Neuron (in vitro differentiated cells): ENCODE measurements around the gene UBE2L6.

ENCODE experiments used
- H2AFZ ChIP-seq: one replicate; pipeline ENCODE4 v1.6.1; 2013; ENCODE audit warnings: low read depth, mild to moderate bottlenecking, inconsistent platforms, low read length, moderate library complexity
- H3K27me3 ChIP-seq: one replicate; pipeline ENCODE4 v1.6.1; 2013; ENCODE audit warnings: low read length; ENCODE audit not compliant: insufficient read depth
- H3K36me3 ChIP-seq: one replicate; pipeline ENCODE4 v1.6.1; 2013; ENCODE audit warnings: low read length; ENCODE audit not compliant: insufficient read depth
- H3K4me1 ChIP-seq: one replicate; pipeline ENCODE4 v1.6.1; 2013; ENCODE audit warnings: low read length; ENCODE audit not compliant: insufficient read depth
- H3K4me3 ChIP-seq: 2 replicates; pipeline ENCODE4 v1.5.1; 2013; ENCODE audit warnings: mild to moderate bottlenecking, low read length, moderate library complexity
- H3K9me3 ChIP-seq: one replicate; pipeline ENCODE4 v1.6.1; 2013; ENCODE audit warnings: low read length

UBE2L6 gene

DNA sequence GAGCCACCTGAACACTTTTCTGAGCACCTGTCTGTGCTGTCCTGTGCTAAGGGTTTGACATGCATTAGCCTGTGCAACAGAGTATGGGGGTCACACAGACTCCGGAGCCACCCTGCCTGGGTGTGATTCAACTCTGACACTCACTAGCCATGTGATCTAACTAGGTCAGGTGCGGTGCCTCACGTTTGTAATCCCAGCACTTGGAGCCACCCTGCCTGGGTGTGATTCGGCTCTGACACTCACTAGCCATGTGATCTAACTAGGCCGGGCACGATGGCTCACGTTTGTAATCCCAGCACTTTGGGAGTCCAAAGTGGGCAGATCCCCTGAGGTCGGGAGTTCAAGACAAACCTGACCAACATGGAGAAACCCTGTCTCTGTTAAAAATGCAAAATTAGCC, 11.4 kb downstream of the UBE2L6 start:
- H3K36me3 ChIP-seq = peaks cover 83% of the 10 kb centered on the region
- H3K27me3 ChIP-seq = no peaks in the 10 kb centered on the region
- H2AFZ ChIP-seq = no peak overlapping the region
- H3K4me3 ChIP-seq = no peak overlapping the region
- H3K9me3 ChIP-seq = no peaks in the 10 kb centered on the region
- no peaks in the 10 kb centered on the region for H3K4me1 ChIP-seq

DNA sequence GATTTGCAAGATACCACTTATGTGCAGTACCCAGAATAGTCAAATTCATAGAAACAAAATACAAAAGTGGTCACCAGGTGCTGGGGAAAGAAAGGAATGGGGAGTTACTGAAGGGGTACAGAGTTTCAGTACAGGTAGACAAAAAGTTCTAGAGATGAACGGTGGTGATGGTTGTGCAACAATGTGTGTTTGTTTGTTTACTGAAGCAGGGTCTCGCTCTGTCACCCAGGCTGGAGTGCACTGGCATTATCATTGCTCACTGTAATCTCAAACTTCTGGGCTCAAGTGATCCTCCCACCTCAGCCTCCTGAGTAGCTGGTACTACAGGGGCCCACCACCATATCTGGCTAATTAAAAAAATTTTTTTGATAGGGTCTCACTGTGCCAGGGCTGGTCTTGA, 12.1 kb downstream of the UBE2L6 start:
- Histone ChIP-seq H3K4me3 (no peak overlapping the region), H3K27me3 (no peaks in the 10 kb centered on the region), H3K4me1 (no peaks in the 10 kb centered on the region), H3K36me3 (peaks cover 88% of the 10 kb centered on the region), H2AFZ (no peak overlapping the region), H3K9me3 (no peaks in the 10 kb centered on the region)

GRCh38 chr11:57552479-57552878, 15.0 kb downstream of the UBE2L6 start:
- no peaks in the 10 kb centered on the region for H3K9me3 ChIP-seq
- H3K27me3 ChIP-seq = no peaks in the 10 kb centered on the region
- no peak overlapping the region for H2AFZ ChIP-seq
- no peaks in the 10 kb centered on the region for H3K4me1 ChIP-seq
- H3K4me3 ChIP-seq = no peak overlapping the region
- peaks cover 86% of the 10 kb centered on the region for H3K36me3 ChIP-seq

DNA sequence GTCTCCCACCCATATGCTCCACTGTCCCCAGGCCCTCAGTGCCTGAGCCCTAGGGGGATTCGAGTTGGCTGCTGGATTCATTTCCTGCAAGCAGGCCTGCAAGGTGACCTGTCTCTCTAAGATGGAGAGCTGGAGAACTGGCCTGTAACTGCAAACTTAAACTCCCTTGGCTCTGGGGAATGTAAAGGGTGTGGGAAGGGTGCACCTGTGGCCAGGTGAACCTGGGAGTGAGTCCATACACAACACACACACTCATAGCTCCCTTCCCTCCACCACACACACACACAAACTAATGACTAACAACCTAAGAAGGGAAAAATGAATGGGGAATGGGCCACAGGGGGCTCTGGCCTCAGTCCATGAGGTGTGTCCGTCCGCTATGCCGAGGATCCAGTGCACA, 15.5 kb downstream of the UBE2L6 start:
- H2AFZ ChIP-seq = no peak overlapping the region
- no peaks in the 10 kb centered on the region for H3K27me3 ChIP-seq
- peaks cover 86% of the 10 kb centered on the region for H3K36me3 ChIP-seq
- no peak overlapping the region for H3K4me3 ChIP-seq
- no peaks in the 10 kb centered on the region for H3K9me3 ChIP-seq
- no peaks in the 10 kb centered on the region for H3K4me1 ChIP-seq

DNA sequence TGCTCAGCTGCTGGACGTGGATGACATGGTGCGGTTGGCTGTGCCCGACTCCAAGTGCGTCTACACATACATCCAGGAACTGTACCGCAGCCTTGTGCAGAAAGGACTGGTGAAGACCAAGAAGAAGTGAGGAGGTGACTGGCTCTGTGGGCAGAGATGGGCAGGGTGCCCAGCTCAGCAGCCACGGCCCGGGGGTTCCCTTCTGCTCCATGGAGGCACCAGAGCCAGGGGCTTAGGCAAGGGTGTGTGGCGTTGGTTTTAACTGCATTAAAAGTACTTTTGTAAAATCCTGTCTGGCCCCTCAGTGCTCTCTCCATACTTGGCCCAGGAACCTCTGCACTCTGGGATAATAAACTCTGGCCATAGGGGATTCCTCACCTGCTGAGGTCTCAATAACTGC, 17.5 kb downstream of the UBE2L6 start:
- H3K4me3 ChIP-seq = no peak overlapping the region
- H3K27me3 ChIP-seq = no peaks in the 10 kb centered on the region
- no peaks in the 10 kb centered on the region for H3K9me3 ChIP-seq
- H3K4me1 ChIP-seq = no peaks in the 10 kb centered on the region
- H3K36me3 ChIP-seq = peaks cover 71% of the 10 kb centered on the region
- no peak overlapping the region for H2AFZ ChIP-seq

DNA sequence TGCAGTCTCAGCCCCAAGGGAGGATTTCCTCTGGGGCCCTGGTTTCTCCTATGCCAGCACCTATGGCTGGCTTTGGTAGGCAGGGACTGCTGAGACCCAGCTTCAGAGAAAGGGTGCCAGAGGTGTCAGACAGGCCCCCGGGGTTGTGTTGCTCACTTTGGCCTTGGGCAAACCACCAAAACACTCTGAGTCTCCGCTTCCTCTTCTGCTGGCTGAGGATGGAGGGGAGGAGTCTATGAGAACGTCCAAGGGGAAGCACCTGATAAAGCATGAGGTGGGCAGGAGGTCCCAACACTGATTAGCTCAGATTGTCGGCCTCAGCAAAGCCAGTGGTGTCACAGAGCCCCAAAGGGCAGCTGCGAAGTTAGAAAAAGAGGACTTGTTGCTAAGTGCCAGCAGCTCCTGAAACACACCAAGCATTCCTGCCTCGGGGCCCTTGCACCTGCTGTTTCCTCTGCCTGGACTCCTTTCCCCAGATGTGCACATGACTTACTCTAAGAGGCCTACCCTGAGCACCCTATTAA, 19.6 kb downstream of the UBE2L6 start:
- Histone ChIP-seq H3K9me3 (no peaks in the 10 kb centered on the region), H2AFZ (no peak overlapping the region), H3K36me3 (peaks cover 56% of the 10 kb centered on the region), H3K4me1 (no peaks in the 10 kb centered on the region), H3K4me3 (no peak overlapping the region), H3K27me3 (no peaks in the 10 kb centered on the region)

DNA sequence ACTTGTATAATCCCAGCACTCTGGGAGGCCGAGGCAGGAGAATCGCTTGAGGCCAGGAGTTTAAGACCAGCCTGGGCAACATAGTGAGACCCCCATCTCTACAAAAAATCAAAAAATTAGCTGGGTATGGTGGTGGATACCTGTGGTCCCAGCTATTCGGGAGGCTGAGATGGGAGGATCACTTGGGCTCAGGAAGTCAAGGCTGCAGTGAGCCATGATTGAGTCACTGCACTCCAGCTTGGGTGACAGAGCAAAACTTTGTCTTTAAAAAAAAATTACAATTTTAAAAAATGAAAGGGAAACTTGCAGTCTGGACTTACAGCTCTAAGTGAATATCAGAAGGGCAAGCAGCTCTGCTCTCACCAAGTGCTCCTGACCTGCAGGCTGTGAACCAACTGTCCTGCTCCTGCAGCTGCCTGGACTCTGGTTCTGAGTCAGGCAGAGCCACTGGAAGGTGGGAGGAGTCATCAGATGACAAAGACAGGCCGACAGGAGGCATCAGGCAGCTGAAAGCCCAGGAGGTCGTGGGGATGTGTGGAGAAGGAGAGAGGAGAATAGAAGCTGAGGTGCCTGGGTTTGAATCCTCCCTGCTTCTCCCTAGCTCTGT, 20.5 kb downstream of the UBE2L6 start:
- Histone ChIP-seq H3K9me3 (no peaks in the 10 kb centered on the region), H3K4me1 (no peaks in the 10 kb centered on the region), H3K36me3 (peaks cover 47% of the 10 kb centered on the region), H3K27me3 (no peaks in the 10 kb centered on the region), H3K4me3 (no peak overlapping the region), H2AFZ (no peak overlapping the region)

GRCh38 chr11:57546451-57546850, 21.0 kb downstream of the UBE2L6 start:
- Histone ChIP-seq H3K36me3 (peaks cover 42% of the 10 kb centered on the region), H3K9me3 (no peaks in the 10 kb centered on the region), H3K4me3 (no peak overlapping the region), H2AFZ (no peak overlapping the region), H3K4me1 (no peaks in the 10 kb centered on the region), H3K27me3 (no peaks in the 10 kb centered on the region)

DNA sequence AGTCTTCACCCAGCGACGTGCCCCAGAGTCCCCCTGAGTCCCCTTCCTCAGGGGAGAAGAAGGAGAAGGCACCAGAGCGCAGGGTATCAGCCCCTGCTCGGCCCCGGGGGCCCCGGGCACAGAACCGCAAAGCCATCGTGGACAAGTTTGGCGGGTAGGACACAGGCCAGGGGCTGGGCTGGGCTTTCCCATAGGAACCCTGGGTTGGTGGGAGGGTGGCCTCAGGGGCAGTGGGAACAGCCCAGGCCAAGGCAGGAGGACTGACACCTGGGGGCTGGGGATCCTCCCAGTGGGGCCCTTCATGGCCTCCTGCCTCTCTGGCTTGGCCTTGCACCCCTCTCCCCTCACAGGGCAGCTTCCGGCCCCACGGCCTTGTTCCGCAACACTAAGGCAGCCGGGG, 21.6 kb downstream of the UBE2L6 start:
- peaks cover 39% of the 10 kb centered on the region for H3K36me3 ChIP-seq
- H2AFZ ChIP-seq = no peak overlapping the region
- no peaks in the 10 kb centered on the region for H3K4me1 ChIP-seq
- H3K27me3 ChIP-seq = no peaks in the 10 kb centered on the region
- no peaks in the 10 kb centered on the region for H3K9me3 ChIP-seq
- no peak overlapping the region for H3K4me3 ChIP-seq

GRCh38 chr11:57544566-57544965, 22.9 kb downstream of the UBE2L6 start:
- peaks cover 26% of the 10 kb centered on the region for H3K36me3 ChIP-seq
- no peaks in the 10 kb centered on the region for H3K27me3 ChIP-seq
- H3K4me1 ChIP-seq = no peaks in the 10 kb centered on the region
- no peak overlapping the region for H3K4me3 ChIP-seq
- H2AFZ ChIP-seq = no peak overlapping the region
- H3K9me3 ChIP-seq = no peaks in the 10 kb centered on the region

GRCh38 chr11:57543593-57543992, 23.9 kb downstream of the UBE2L6 start:
- Histone ChIP-seq H3K9me3 (no peaks in the 10 kb centered on the region), H2AFZ (no peak overlapping the region), H3K27me3 (no peaks in the 10 kb centered on the region), H3K36me3 (peaks cover 18% of the 10 kb centered on the region), H3K4me3 (no peak overlapping the region), H3K4me1 (no peaks in the 10 kb centered on the region)

- H3K4me1 ChIP-seq = no peaks in the 10 kb centered on the region
- peaks cover 11% of the 10 kb centered on the region for H3K36me3 ChIP-seq
- H2AFZ ChIP-seq = no peak overlapping the region
- H3K27me3 ChIP-seq = no peaks in the 10 kb centered on the region
- H3K4me3 ChIP-seq = no peak overlapping the region
- no peaks in the 10 kb centered on the region for H3K9me3 ChIP-seq
Measured at GRCh38 chr11:57542582-57542981, 24.9 kb downstream of the UBE2L6 start.

- peaks cover 6% of the 10 kb centered on the region for H3K36me3 ChIP-seq
- H3K4me1 ChIP-seq = no peaks in the 10 kb centered on the region
- no peaks in the 10 kb centered on the region for H3K27me3 ChIP-seq
- no peak overlapping the region for H3K4me3 ChIP-seq
- no peak overlapping the region for H2AFZ ChIP-seq
- H3K9me3 ChIP-seq = no peaks in the 10 kb centered on the region
Measured at GRCh38 chr11:57541169-57541568, 26.3 kb downstream of the UBE2L6 start.

DNA sequence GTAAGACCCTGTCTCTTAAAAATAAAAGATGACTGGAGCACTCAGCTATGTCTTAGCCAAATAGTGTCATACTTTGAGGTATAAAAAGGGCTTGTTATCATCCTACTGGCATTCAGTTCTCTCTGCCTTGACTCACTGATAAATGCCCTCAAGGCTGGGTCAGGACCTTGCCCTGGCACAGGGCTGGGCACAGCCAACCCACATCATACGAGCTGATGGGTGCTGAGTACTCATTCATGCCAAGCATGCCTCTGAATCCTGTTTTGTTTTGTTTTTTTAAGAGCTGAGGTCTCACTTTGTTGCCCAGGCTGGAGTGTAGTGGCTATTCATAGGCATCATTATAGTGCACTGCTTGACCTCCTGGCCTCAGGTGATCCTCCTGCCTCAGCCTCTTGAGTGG, 28.1 kb downstream of the UBE2L6 start:
- Histone ChIP-seq H3K27me3 (no peaks in the 10 kb centered on the region), H3K4me3 (no peak overlapping the region), H3K36me3 (peaks cover 6% of the 10 kb centered on the region), H3K4me1 (no peaks in the 10 kb centered on the region), H3K9me3 (no peaks in the 10 kb centered on the region), H2AFZ (no peak overlapping the region)
